ENCODE results near the gene TXNL4A. TPM values are rescaled to one million over a fixed set of nuclear protein-coding genes. Genes with fewer than 3 reads are reported as not detected.

TXNL4A gene
- total RNA-seq, 4 donors from 2014 or later, result 4.1 to 36.8 (median 31.0) TPM

GRCh38 chr18:79974025-79974654 is 14.2 kb downstream of the TXNL4A start:
- intact Hi-C loops (cut with DNase I; ENCODE audit: low total_unique reads), result no loop called here
- Histone ChIP-seq H3K27ac (no peak overlapping the region), H3K36me3 (peaks cover 0 to 24% (median 1%) of the 10 kb centered on the region in 4 donors), H3K27me3 (no peaks in the 10 kb centered on the region), H3K9me3 (no peaks in the 10 kb centered on the region), H3K4me3 (no peak overlapping the region), H3K4me1 (peaks cover 7 to 23% (median 11%) of the 10 kb centered on the region in 4 donors)
- no peak for DNase-seq
- in situ Hi-C loops (cut with MboI; ENCODE audit: low pct_ligation_motif_present in 1 of 4, low pct_unique_long_range_greater_than_20kb in 1 of 4, low sequenced_read_pairs in 3 of 4), result no loop called here
- TF ChIP-seq CTCF (IDR thresholded peaks at IDR 0.05), result no peak
- TF ChIP-seq POLR2A (IDR thresholded peaks at IDR 0.05), result no peak
- TF ChIP-seq POLR2AphosphoS5 (IDR thresholded peaks at IDR 0.05), result no peak
- 96 to 100% methylated on average over 2 to 4 of the region's 4 CpGs for WGBS, 2 donors (ENCODE audit: low coverage in 1 of 2)

GRCh38 chr18:79973517-79973916 is 14.8 kb downstream of the TXNL4A start:
- no peak for TF ChIP-seq POLR2AphosphoS5 (IDR thresholded peaks at IDR 0.05)
- no peak for TF ChIP-seq EP300 (IDR thresholded peaks at IDR 0.05; ENCODE audit: low read depth)
- H3K4me3 ChIP-seq, result no peak overlapping the region
- no peak for DNase-seq
- in situ Hi-C loops (cut with MboI; ENCODE audit: low pct_ligation_motif_present in 1 of 4, low pct_unique_long_range_greater_than_20kb in 1 of 4, low sequenced_read_pairs in 3 of 4) (no loop called here), intact Hi-C loops (cut with DNase I; ENCODE audit: low total_unique reads) (no loop called here)
- peak overlapping the region; percentile 46 to 70 (median 64) for H3K27ac ChIP-seq
- WGBS, 2 donors (ENCODE audit: low coverage in 1 of 2), result 71 to 93% methylated on average over 3 to 16 of the region's 16 CpGs
- peaks cover 7 to 23% (median 11%) of the 10 kb centered on the region in 4 donors for H3K4me1 ChIP-seq
- no peaks in the 10 kb centered on the region for H3K27me3 ChIP-seq
- peaks cover 0 to 24% (median 1%) of the 10 kb centered on the region in 4 donors for H3K36me3 ChIP-seq
- no peaks in the 10 kb centered on the region for H3K9me3 ChIP-seq

GRCh38 chr18:79972720-79973119 is 15.6 kb downstream of the TXNL4A start:
- TF ChIP-seq EP300 (IDR thresholded peaks at IDR 0.05; ENCODE audit: low read depth) (no peak), CTCF (IDR thresholded peaks at IDR 0.05) (no peak), POLR2A (IDR thresholded peaks at IDR 0.05) (no peak), POLR2AphosphoS5 (IDR thresholded peaks at IDR 0.05) (no peak)
- DNase-seq, result peak; percentile 31
- no peak overlapping the region for H3K4me3 ChIP-seq
- 45 to 77% methylated on average over 2 to 3 of the region's 3 CpGs for WGBS, 2 donors (ENCODE audit: low coverage in 1 of 2)
- peaks cover 0 to 24% (median 4%) of the 10 kb centered on the region in 4 donors for H3K36me3 ChIP-seq
- peaks cover 7 to 28% (median 11%) of the 10 kb centered on the region in 4 donors for H3K4me1 ChIP-seq
- intact Hi-C loops (cut with DNase I; ENCODE audit: low total_unique reads) (no loop called here), in situ Hi-C loops (cut with MboI; ENCODE audit: low pct_ligation_motif_present in 1 of 4, low pct_unique_long_range_greater_than_20kb in 1 of 4, low sequenced_read_pairs in 3 of 4) (no loop called here)
- no peaks in the 10 kb centered on the region for H3K27me3 ChIP-seq
- H3K27ac ChIP-seq, result peak overlapping the region; percentile 46 to 70 (median 64)
- no peaks in the 10 kb centered on the region for H3K9me3 ChIP-seq

GRCh38 chr18:79971986-79972385 is 16.4 kb downstream of the TXNL4A start:
- WGBS, 2 donors (ENCODE audit: low coverage in 1 of 2), result 88% methylated on average over 9 of the region's 9 CpGs; no CpG with 5 or more reads in 1 of the 2 donors
- in situ Hi-C loops (cut with MboI; ENCODE audit: low pct_ligation_motif_present in 1 of 4, low pct_unique_long_range_greater_than_20kb in 1 of 4, low sequenced_read_pairs in 3 of 4), result no loop called here
- Histone ChIP-seq H3K9me3 (no peaks in the 10 kb centered on the region), H3K27me3 (no peaks in the 10 kb centered on the region), H3K4me3 (no peak overlapping the region), H3K27ac (peak overlapping the region in 3 of 4 donors; percentile 46 to 68 (median 57)), H3K36me3 (peaks cover 0 to 24% (median 4%) of the 10 kb centered on the region in 4 donors), H3K4me1 (peaks cover 7 to 28% (median 11%) of the 10 kb centered on the region in 4 donors)
- no peak for TF ChIP-seq POLR2A (IDR thresholded peaks at IDR 0.05)
- no peak for TF ChIP-seq EP300 (IDR thresholded peaks at IDR 0.05; ENCODE audit: low read depth)
- no peak for TF ChIP-seq CTCF (IDR thresholded peaks at IDR 0.05)
- no peak for TF ChIP-seq POLR2AphosphoS5 (IDR thresholded peaks at IDR 0.05)
- intact Hi-C loops (cut with DNase I; ENCODE audit: low total_unique reads), result no loop called here
- no peak for DNase-seq
